B cell (primary cell): Measurements from ENCODE around the gene RCSD1.

Experiments
- CTCF ChIP-seq: fragments of 200-600 bp; IDR thresholded peaks from one replicate; pipeline ENCODE4 v1.8.0; 2022; ENCODE audit warnings: antibody characterized with exemption, mild to moderate bottlenecking
- EZH2 ChIP-seq: IDR thresholded peaks from 2 replicates; pipeline ENCODE4 v1.6.1; 2012; ENCODE audit warnings: borderline replicate concordance, low read depth, mild to moderate bottlenecking, moderate library complexity, low read length; ENCODE audit not compliant: insufficient read depth, poor library complexity, severe bottlenecking

GRCh38 chr1:167635156-167635648 is 5.2 kb downstream of the RCSD1 start:
- no peak for TF ChIP-seq CTCF
- TF ChIP-seq EZH2, result no peak
